ENCODE measurements around the gene SDF4. TPM values are rescaled to one million over a fixed set of nuclear protein-coding genes. Genes with fewer than 3 reads are reported as not detected.

SDF4 gene
- total and polyA plus RNA-seq, 2 experiments from 2014 or later, result 214 to 261 TPM

DNA sequence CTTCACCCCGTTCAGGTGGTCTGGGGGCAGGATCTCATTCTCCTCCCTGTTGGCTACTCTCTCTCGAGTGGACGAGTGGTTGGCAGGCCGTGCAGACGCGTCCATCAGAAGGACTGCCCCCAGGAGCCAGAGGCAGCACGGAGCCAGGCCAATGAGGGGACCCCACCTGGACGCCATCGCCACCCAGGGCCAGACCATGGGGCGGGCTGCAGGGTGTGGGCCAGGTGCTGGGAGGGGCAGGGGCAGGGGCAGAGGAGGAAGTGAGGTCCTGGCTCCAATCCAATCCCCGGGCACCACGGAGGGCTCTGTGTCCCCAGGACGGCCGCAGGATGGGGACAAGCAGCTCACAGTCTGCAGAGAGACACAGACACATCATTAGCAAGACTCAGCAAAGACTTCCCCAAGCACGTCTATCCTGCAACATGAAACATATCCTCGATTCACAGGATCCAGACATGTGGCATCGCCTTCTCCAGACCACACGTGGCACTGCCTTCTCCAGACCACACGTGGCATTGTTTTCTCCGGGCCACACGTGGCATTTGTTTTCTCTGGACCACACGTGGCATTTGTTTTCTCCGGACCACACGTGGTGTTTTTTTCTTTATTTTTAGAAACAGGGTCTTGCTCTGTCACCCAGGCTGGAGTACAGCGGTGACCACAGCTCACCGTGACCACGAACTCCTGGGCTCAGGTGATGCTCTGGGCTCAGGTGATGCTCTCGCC is 3.0 kb downstream of the SDF4 start:
- Histone ChIP-seq H4K20me1 (ENCODE audit: insufficient read depth) (no peaks in the 10 kb centered on the region), H3F3A (ENCODE audit: insufficient read depth) (peaks cover 12% of the 10 kb centered on the region), H3K4me3 (no peak overlapping the region), H3K27me3 (replicated peaks; ENCODE audit: insufficient read depth) (no peaks in the 10 kb centered on the region), H3K9ac (no peak overlapping the region), H3K79me2 (ENCODE audit: insufficient read depth) (peaks cover 90% of the 10 kb centered on the region), H3K4me2 (ENCODE audit: unreplicated experiment) (no peak overlapping the region), H3K4me1 (ENCODE audit: insufficient read depth) (peaks cover 13% of the 10 kb centered on the region), H3K9me3 (ENCODE audit: low read depth) (no peaks in the 10 kb centered on the region), H3K9me2 (ENCODE audit: insufficient read depth) (no peaks in the 10 kb centered on the region), H2AFZ (no peak overlapping the region), H3K27ac (no peak overlapping the region), H3K36me3 (ENCODE audit: low read depth) (no peaks in the 10 kb centered on the region; the same call in 1 of the 2 replicates)
- no peak for TF ChIP-seq EZH2phosphoT487 (IDR thresholded peaks at IDR 0.05; ENCODE audit: insufficient read depth, low read depth)
- TF ChIP-seq EZH2 (IDR thresholded peaks at IDR 0.05; ENCODE audit: insufficient read depth, poor library complexity, severe bottlenecking), result no peak
- in situ Hi-C loops (cut with MboI), result no loop called here
- WGBS, 2 experiments (ENCODE audit: low coverage in 1 of 2, low lambda C conversion rate in 2 of 2, missing lambda C conversion rate in 2 of 2), result 93 to 94% methylated on average over 25 to 28 of the region's 28 CpGs
- peak; percentile 22 for DNase-seq

DNA sequence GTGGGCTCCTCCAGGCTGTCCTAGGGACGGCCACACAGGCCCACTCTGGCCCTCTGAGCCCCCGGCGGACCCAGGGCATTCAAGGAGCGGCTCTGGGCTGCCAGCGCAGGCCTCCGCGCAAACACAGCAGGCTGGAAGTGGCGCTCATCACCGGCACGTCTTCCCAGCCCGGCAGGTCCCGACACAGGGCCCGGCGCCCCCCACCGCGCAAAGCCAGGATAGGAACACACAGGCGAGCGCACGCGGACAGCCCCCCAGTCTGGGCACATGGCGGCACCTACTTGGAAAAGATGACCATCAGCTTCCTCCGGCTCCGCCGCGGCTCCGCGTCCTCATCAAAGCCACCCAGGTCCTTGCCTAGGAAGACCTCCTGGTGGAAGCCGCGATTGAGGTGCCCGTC is 3.6 kb downstream of the SDF4 start:
- Histone ChIP-seq H3K9ac (no peak overlapping the region), H3K9me2 (ENCODE audit: insufficient read depth) (no peaks in the 10 kb centered on the region), H3K27me3 (replicated peaks; ENCODE audit: insufficient read depth) (no peaks in the 10 kb centered on the region), H3K9me3 (ENCODE audit: low read depth) (no peaks in the 10 kb centered on the region), H3K79me2 (ENCODE audit: insufficient read depth) (peaks cover 86% of the 10 kb centered on the region), H3F3A (ENCODE audit: insufficient read depth) (peaks cover 12% of the 10 kb centered on the region), H3K4me1 (ENCODE audit: insufficient read depth) (peaks cover 13% of the 10 kb centered on the region), H3K27ac (no peak overlapping the region), H3K4me2 (ENCODE audit: unreplicated experiment) (no peak overlapping the region), H4K20me1 (ENCODE audit: insufficient read depth) (no peaks in the 10 kb centered on the region), H3K36me3 (ENCODE audit: low read depth) (no peaks in the 10 kb centered on the region; the same call in 1 of the 2 replicates), H2AFZ (no peak overlapping the region), H3K4me3 (no peak overlapping the region)
- WGBS, 2 experiments (ENCODE audit: low coverage in 1 of 2, low lambda C conversion rate in 2 of 2, missing lambda C conversion rate in 2 of 2), result 99% methylated on average over 27 to 30 of the region's 30 CpGs
- TF ChIP-seq EZH2 (IDR thresholded peaks at IDR 0.05; ENCODE audit: insufficient read depth, poor library complexity, severe bottlenecking), result no peak
- no peak for TF ChIP-seq EZH2phosphoT487 (IDR thresholded peaks at IDR 0.05; ENCODE audit: insufficient read depth, low read depth)
- no peak for DNase-seq
- in situ Hi-C loops (cut with MboI), result no loop called here

DNA sequence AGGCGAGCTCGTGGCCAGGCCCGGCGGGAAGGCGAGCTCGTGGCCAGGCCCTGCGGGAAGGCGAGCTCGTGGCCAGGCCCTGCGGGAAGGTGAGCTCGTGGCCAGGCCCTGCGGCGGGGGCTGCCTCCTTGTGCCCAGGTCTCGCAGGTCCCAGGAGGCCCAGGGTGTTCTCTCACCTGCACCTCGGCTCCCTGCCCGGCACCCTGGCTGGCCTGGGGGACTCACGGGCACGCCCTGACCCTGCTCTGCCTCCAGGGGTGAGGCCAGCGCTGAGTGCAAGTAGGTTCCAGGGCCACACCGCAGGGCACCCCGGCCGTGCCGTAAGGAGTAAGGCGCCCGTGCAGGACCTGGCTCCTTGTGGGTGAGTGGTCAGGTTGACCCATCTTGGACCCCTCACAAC is 4.4 kb downstream of the SDF4 start:
- WGBS, 2 experiments (ENCODE audit: low coverage in 1 of 2, low lambda C conversion rate in 2 of 2, missing lambda C conversion rate in 2 of 2), result 94 to 96% methylated on average over 19 to 25 of the region's 25 CpGs
- TF ChIP-seq EZH2phosphoT487 (IDR thresholded peaks at IDR 0.05; ENCODE audit: insufficient read depth, low read depth), result no peak
- no peak for TF ChIP-seq EZH2 (IDR thresholded peaks at IDR 0.05; ENCODE audit: insufficient read depth, poor library complexity, severe bottlenecking)
- Histone ChIP-seq H3K79me2 (ENCODE audit: insufficient read depth) (peaks cover 82% of the 10 kb centered on the region), H3K4me1 (ENCODE audit: insufficient read depth) (peaks cover 7% of the 10 kb centered on the region; the same call in 1 of the 2 replicates), H2AFZ (no peak overlapping the region), H3K9me3 (ENCODE audit: low read depth) (no peaks in the 10 kb centered on the region), H3K4me3 (no peak overlapping the region), H3F3A (ENCODE audit: insufficient read depth) (peaks cover 12% of the 10 kb centered on the region), H4K20me1 (ENCODE audit: insufficient read depth) (no peaks in the 10 kb centered on the region), H3K4me2 (ENCODE audit: unreplicated experiment) (no peak overlapping the region), H3K36me3 (ENCODE audit: low read depth) (no peaks in the 10 kb centered on the region; the same call in 1 of the 2 replicates), H3K27ac (no peak overlapping the region), H3K9ac (no peak overlapping the region), H3K27me3 (replicated peaks; ENCODE audit: insufficient read depth) (no peaks in the 10 kb centered on the region), H3K9me2 (ENCODE audit: insufficient read depth) (no peaks in the 10 kb centered on the region)
- no peak for DNase-seq
- in situ Hi-C loops (cut with MboI), result no loop called here

DNA sequence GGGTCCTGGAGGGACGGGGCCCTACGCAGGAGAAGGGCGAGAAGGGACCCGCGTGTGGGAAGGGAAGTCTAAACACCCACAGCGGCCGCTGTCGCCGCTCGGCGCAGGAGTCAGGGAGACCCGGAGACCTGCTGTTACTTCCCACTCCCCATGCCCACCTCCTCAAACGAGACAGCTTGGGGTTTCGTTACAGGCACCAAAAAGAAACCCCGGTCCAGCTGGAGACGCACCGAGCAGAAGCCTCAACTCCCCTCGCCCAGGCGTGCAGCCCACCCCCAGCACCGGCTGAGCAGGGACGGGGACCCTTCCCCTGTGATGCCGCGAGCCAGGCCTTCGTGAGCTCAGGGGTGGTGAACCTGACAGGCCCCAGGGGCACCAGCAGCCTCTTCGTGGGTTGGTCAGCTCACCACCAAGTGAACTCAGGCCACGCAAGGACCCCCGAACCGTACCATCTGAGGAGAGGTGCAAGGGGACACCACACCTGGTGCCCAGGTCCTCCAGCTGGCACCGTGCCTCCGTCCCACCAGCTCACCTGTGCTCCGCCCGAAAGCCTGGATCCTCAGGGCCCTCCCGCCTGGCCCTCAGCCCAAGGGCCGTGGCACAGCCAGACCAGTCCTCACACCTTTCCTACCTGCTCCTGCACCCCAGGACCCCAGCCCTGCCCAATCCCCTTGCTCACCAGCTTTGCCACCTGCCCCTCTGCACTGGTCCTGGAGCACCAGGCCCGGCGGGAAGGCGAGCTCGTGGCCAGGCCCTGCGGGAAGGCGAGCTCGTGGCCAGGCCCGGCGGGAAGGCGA is 5.0 kb downstream of the SDF4 start:
- 92 to 93% methylated on average over 31 to 44 of the region's 44 CpGs for WGBS, 2 experiments (ENCODE audit: low coverage in 1 of 2, low lambda C conversion rate in 2 of 2, missing lambda C conversion rate in 2 of 2)
- Histone ChIP-seq H4K20me1 (ENCODE audit: insufficient read depth) (no peaks in the 10 kb centered on the region), H3K27ac (no peak overlapping the region), H3K4me1 (ENCODE audit: insufficient read depth) (peaks cover 7% of the 10 kb centered on the region; the same call in 1 of the 2 replicates), H3K4me3 (no peak overlapping the region), H3K4me2 (ENCODE audit: unreplicated experiment) (no peak overlapping the region), H3K36me3 (ENCODE audit: low read depth) (no peaks in the 10 kb centered on the region; the same call in 1 of the 2 replicates), H3K9me2 (ENCODE audit: insufficient read depth) (no peaks in the 10 kb centered on the region), H3K27me3 (replicated peaks; ENCODE audit: insufficient read depth) (no peaks in the 10 kb centered on the region), H3F3A (ENCODE audit: insufficient read depth) (peaks cover 12% of the 10 kb centered on the region), H3K79me2 (ENCODE audit: insufficient read depth) (peaks cover 82% of the 10 kb centered on the region), H3K9ac (no peak overlapping the region), H3K9me3 (ENCODE audit: low read depth) (no peaks in the 10 kb centered on the region), H2AFZ (no peak overlapping the region)
- TF ChIP-seq EZH2phosphoT487 (IDR thresholded peaks at IDR 0.05; ENCODE audit: insufficient read depth, low read depth), result no peak
- no peak for TF ChIP-seq EZH2 (IDR thresholded peaks at IDR 0.05; ENCODE audit: insufficient read depth, poor library complexity, severe bottlenecking)
- in situ Hi-C loops (cut with MboI), result no loop called here
- no peak for DNase-seq

All from GM23248 (cell line).